Neural cell (in vitro differentiated cells): ENCODE data around the gene FGD5. TPM values are rescaled to one million over a fixed set of nuclear protein-coding genes. Genes with fewer than 3 reads are reported as not detected.

ENCODE experiments used
- H2AFZ ChIP-seq: fragments of 200-600, 300-800 bp; sonication (generic), shearing (Covaris generic); 2 replicates; pipeline ENCODE4 v1.6.0; 2014; ENCODE audit warnings: low read depth, mild to moderate bottlenecking, antibody characterized with exemption, low read length, moderate library complexity
- H3F3A ChIP-seq: fragments of 200-600 bp; shearing (Covaris generic); 2 replicates; pipeline ENCODE4 v1.6.1; 2016; ENCODE audit warnings: mild to moderate bottlenecking, moderate library complexity, mixed read lengths, antibody characterized with exemption, low read length; ENCODE audit not compliant: insufficient read depth, poor library complexity, severe bottlenecking
- H3K27ac ChIP-seq: fragments of 200-600, 300-800 bp; sonication (generic), shearing (Covaris generic); 2 replicates; pipeline ENCODE4 v1.5.1; 2014; ENCODE audit warnings: mild to moderate bottlenecking, low read length, moderate library complexity
- H3K27me3 ChIP-seq: fragments of 300-800, 200-600 bp; sonication (generic), shearing (Covaris generic); 2 replicates; pipeline ENCODE4 v1.6.0; 2014; ENCODE audit warnings: mild to moderate bottlenecking, low read depth, low read length, moderate library complexity; ENCODE audit not compliant: insufficient read depth
- H3K36me3 ChIP-seq: fragments of 300-800, 200-600 bp; sonication (generic), shearing (Covaris generic); 2 replicates; pipeline ENCODE4 v1.5.1; 2014; ENCODE audit warnings: mild to moderate bottlenecking, antibody characterized with exemption, low read length, moderate library complexity; ENCODE audit not compliant: insufficient read depth
- H3K4me2 ChIP-seq: fragments of 300-800, 200-600 bp; sonication (generic), shearing (Covaris generic); 2 replicates; pipeline ENCODE4 v1.6.0; 2014; ENCODE audit warnings: mild to moderate bottlenecking, low read length
- H3K4me3 ChIP-seq: fragments of 300-800, 200-600 bp; sonication (generic), shearing (Covaris generic); 2 replicates; pipeline ENCODE4 v1.5.1; 2014; ENCODE audit warnings: mild to moderate bottlenecking, low read length, moderate library complexity
- H3K79me2 ChIP-seq: fragments of 200-600 bp; shearing (Covaris generic); replicated peaks from 2 replicates; pipeline ENCODE4 v1.6.0; 2014; ENCODE audit warnings: mild to moderate bottlenecking, low read length, moderate library complexity; ENCODE audit not compliant: insufficient read depth
- H3K9ac ChIP-seq: fragments of 300-800, 200-600 bp; sonication (generic), shearing (Covaris generic); 2 replicates; pipeline ENCODE4 v1.6.1; 2016; ENCODE audit warnings: mild to moderate bottlenecking, low read length, mixed read lengths
- H3K9me2 ChIP-seq: fragments of 200-600 bp; shearing (Covaris generic); 2 replicates; pipeline ENCODE4 v1.6.1; 2016; ENCODE audit warnings: mild to moderate bottlenecking, low read length, mixed read lengths; ENCODE audit not compliant: insufficient read depth
- H3K9me3 ChIP-seq: fragments of 200-600, 300-800 bp; sonication (generic), shearing (Covaris generic); 2 replicates; pipeline ENCODE4 v1.6.1; 2016; ENCODE audit warnings: mild to moderate bottlenecking, mixed run types, low read length, moderate library complexity, mixed read lengths
- H4K20me1 ChIP-seq: fragments of 200-600 bp; shearing (Covaris generic); 2 replicates; pipeline ENCODE4 v1.6.1; 2016; ENCODE audit warnings: mild to moderate bottlenecking, mixed run types; ENCODE audit not compliant: insufficient read depth
- EP300 ChIP-seq: fragments of 450-650 bp; conservative IDR thresholded peaks from 2 replicates; pipeline ENCODE4 v1.6.1; 2014; ENCODE audit warnings: antibody characterized with exemption, mild to moderate bottlenecking, moderate library complexity; ENCODE audit not compliant: poor library complexity, severe bottlenecking
- EZH2 ChIP-seq: fragments of 200-600, 300-800 bp; shearing (Covaris generic), sonication (generic); IDR thresholded peaks from 2 replicates; pipeline ENCODE4 v1.6.1; 2014; ENCODE audit warnings: antibody characterized with exemption, low read length, borderline replicate concordance, mild to moderate bottlenecking; ENCODE audit not compliant: insufficient read depth, poor library complexity, severe bottlenecking
- MXI1 ChIP-seq: fragments of 450-650 bp; conservative IDR thresholded peaks from 2 replicates; pipeline ENCODE4 v1.6.1; 2014; ENCODE audit warnings: antibody characterized with exemption, mild to moderate bottlenecking; ENCODE audit not compliant: poor library complexity, severe bottlenecking
- POLR2AphosphoS5 ChIP-seq: IDR thresholded peaks from 2 replicates; pipeline ENCODE4 v1.6.1; 2012
- RAD21 ChIP-seq: fragments of 450-650 bp; conservative IDR thresholded peaks from 2 replicates; pipeline ENCODE4 v1.6.1; 2014; ENCODE audit warnings: antibody characterized with exemption, mild to moderate bottlenecking, moderate library complexity
- SMC3 ChIP-seq: fragments of 450-650 bp; conservative IDR thresholded peaks from 2 replicates; pipeline ENCODE4 v1.6.1; 2014; ENCODE audit warnings: antibody characterized with exemption, mild to moderate bottlenecking, moderate library complexity; ENCODE audit not compliant: poor library complexity
- TAF1 ChIP-seq: IDR thresholded peaks from 2 replicates; pipeline ENCODE4 v1.6.1; 2012; ENCODE audit warnings: low read depth
- polyA minus RNA-seq: library from RNA; depleted of rRNA, polyadenylated mRNA; stranded (reverse); fragments of >200 nt; gene quantifications from 2 replicates; pipeline ENCODE4 v1.2.3, GENCODE V29; 2014
- polyA plus RNA-seq: library from polyadenylated mRNA; depleted of rRNA; stranded (reverse); fragments of >200 nt; gene quantifications from 2 replicates; pipeline ENCODE4 v1.2.3, GENCODE V29; 2014
- TF ChIP-seq, protein P1 (sequence below): IDR thresholded peaks from 2 replicates; pipeline ENCODE4 v1.6.1; 2012; ENCODE audit warnings: borderline replicate concordance
- TF ChIP-seq, protein P2 (sequence below): fragments of 450-650 bp; IDR thresholded peaks from 2 replicates; pipeline ENCODE4 v1.5.1; 2014; ENCODE audit warnings: antibody characterized with exemption, mild to moderate bottlenecking, moderate library complexity; ENCODE audit not compliant: poor library complexity, severe bottlenecking

The FGD5 gene, protein sequence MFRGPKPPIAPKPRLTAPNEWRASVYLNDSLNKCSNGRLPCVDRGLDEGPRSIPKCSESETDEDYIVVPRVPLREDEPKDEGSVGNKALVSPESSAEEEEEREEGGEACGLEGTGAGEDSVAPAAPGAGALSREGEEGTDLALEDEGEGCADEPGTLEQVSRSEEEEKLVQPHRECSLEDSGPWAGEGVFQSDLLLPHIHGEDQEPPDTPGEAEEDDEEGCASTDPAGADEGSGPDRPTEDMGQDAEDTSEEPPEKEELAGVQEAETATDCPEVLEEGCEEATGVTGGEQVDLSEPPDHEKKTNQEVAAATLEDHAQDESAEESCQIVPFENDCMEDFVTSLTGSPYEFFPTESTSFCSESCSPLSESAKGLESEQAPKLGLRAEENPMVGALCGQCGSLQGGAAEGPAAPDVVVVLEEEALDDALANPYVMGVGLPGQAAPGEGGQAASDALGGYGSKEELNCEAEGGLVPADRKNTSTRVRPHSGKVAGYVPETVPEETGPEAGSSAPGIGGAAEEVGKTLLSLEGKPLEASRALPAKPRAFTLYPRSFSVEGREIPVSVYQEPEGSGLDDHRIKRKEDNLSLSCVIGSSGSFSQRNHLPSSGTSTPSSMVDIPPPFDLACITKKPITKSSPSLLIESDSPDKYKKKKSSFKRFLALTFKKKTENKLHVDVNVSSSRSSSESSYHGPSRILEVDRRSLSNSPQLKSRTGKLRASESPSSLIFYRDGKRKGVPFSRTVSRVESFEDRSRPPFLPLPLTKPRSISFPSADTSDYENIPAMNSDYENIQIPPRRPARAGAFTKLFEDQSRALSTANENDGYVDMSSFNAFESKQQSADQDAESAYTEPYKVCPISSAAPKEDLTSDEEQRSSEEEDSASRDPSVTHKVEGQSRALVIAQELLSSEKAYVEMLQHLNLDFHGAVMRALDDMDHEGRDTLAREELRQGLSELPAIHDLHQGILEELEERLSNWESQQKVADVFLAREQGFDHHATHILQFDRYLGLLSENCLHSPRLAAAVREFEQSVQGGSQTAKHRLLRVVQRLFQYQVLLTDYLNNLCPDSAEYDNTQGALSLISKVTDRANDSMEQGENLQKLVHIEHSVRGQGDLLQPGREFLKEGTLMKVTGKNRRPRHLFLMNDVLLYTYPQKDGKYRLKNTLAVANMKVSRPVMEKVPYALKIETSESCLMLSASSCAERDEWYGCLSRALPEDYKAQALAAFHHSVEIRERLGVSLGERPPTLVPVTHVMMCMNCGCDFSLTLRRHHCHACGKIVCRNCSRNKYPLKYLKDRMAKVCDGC (N-terminal part only)
- polyA plus RNA-seq (0.42 TPM in 1 of 2 replicates, not detected in the other), polyA minus RNA-seq (0.12 and 0.24 TPM in 2 replicates)

DNA sequence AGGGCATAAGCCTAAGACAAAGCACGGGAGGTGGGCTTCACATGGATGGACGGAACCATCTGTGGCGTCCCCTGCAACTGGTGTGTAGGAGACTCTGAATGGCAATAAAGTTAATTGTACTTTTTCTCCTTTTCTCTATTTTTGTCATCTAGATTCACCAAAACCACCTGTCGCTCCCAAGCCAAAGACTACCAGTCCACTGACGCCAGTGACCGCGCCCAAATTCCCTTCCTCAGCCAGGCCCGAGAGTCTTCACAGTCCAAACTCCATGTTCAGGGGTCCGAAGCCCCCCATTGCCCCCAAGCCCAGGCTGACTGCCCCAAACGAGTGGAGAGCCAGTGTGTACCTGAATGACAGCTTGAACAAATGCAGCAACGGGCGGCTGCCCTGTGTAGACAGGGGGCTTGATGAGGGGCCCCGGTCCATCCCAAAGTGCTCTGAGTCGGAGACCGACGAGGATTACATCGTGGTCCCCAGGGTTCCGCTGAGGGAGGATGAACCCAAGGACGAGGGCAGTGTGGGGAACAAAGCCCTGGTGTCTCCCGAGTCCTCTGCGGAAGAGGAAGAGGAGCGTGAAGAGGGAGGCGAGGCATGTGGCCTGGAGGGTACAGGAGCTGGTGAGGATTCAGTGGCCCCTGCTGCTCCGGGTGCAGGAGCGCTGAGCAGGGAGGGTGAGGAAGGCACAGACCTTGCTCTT is at the start of gene FGD5:
TSS of gene FGD5 (plus strand) at position 159 of the 697 bp plus-strand sequence. CDS start at position 269, 110 bp downstream.
- Histone ChIP-seq H3K36me3 (no peaks in the 10 kb centered on the region), H3K27ac (no peak within 1 kb of the TSS), H3K79me2 (no peaks in the 10 kb centered on the region), H3F3A (no peaks in the 10 kb centered on the region), H3K9me3 (no peaks in the 10 kb centered on the region), H3K9ac (no peak within 1 kb of the TSS), H3K4me2 (no peak within 1 kb of the TSS), H4K20me1 (no peaks in the 10 kb centered on the region), H3K27me3 (peaks cover 2% of the 10 kb centered on the region), H3K4me3 (no peak within 1 kb of the TSS), H2AFZ (no peak within 1 kb of the TSS), H3K9me2 (no peaks in the 10 kb centered on the region)
- no peak for TF ChIP-seq RAD21
- TF ChIP-seq MXI1: no peak
- TF ChIP-seq TAF1: no peak

DNA sequence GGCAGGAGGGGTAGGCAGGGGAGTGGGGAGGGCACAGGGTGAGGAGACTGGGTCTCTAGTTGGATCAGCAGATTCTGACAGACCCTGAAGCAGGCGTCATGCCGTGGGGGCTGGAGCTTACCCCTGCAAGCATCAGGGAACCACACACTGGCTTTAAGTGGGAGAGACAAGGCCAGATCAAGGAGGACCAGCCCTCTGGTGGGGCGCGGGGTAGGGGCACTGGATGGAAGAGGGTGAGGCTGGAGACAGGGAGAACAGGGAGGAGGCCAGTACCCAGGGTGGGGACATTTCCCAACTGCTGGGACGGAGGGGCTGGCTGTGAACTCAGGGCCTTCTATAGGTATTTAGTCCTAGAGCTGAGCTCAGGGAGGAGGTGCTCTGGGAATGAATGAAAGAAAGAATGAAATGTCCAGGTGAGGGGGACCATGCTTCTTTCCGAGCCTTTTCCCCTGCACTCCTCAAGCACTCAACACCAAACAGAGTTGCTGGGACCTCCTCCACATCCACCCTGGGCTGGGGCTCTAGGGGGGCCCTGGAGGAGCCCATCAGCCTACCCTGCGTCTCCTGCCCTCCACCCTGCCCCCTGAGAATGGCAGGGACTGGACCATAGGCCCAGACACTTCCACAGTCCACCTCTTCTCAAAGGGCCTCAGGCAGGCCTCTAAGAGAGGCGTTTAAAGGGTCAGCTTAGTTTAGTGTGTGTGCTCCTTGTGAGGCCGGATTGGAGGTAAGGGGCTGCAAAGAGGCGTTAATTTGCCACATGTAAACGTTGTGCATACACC is 49.0 kb upstream of the FGD5 start:
- Histone ChIP-seq H2AFZ (no peak overlapping the region), H3K27me3 (no peaks in the 10 kb centered on the region), H3K9me3 (no peaks in the 10 kb centered on the region), H3K27ac (no peak overlapping the region), H3K4me2 (no peak overlapping the region), H3K79me2 (no peaks in the 10 kb centered on the region), H3F3A (no peaks in the 10 kb centered on the region), H3K9ac (no peak overlapping the region), H3K4me3 (no peak overlapping the region), H3K9me2 (no peaks in the 10 kb centered on the region), H3K36me3 (no peaks in the 10 kb centered on the region), H4K20me1 (no peaks in the 10 kb centered on the region)
- TF ChIP-seq, protein P1, sequence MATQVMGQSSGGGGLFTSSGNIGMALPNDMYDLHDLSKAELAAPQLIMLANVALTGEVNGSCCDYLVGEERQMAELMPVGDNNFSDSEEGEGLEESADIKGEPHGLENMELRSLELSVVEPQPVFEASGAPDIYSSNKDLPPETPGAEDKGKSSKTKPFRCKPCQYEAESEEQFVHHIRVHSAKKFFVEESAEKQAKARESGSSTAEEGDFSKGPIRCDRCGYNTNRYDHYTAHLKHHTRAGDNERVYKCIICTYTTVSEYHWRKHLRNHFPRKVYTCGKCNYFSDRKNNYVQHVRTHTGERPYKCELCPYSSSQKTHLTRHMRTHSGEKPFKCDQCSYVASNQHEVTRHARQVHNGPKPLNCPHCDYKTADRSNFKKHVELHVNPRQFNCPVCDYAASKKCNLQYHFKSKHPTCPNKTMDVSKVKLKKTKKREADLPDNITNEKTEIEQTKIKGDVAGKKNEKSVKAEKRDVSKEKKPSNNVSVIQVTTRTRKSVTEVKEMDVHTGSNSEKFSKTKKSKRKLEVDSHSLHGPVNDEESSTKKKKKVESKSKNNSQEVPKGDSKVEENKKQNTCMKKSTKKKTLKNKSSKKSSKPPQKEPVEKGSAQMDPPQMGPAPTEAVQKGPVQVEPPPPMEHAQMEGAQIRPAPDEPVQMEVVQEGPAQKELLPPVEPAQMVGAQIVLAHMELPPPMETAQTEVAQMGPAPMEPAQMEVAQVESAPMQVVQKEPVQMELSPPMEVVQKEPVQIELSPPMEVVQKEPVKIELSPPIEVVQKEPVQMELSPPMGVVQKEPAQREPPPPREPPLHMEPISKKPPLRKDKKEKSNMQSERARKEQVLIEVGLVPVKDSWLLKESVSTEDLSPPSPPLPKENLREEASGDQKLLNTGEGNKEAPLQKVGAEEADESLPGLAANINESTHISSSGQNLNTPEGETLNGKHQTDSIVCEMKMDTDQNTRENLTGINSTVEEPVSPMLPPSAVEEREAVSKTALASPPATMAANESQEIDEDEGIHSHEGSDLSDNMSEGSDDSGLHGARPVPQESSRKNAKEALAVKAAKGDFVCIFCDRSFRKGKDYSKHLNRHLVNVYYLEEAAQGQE: no peak
- TF ChIP-seq RAD21 (no peak), POLR2AphosphoS5 (no peak), MXI1 (no peak), SMC3 (no peak), TAF1 (no peak), EZH2 (no peak), EP300 (no peak)
- TF ChIP-seq, protein P2, sequence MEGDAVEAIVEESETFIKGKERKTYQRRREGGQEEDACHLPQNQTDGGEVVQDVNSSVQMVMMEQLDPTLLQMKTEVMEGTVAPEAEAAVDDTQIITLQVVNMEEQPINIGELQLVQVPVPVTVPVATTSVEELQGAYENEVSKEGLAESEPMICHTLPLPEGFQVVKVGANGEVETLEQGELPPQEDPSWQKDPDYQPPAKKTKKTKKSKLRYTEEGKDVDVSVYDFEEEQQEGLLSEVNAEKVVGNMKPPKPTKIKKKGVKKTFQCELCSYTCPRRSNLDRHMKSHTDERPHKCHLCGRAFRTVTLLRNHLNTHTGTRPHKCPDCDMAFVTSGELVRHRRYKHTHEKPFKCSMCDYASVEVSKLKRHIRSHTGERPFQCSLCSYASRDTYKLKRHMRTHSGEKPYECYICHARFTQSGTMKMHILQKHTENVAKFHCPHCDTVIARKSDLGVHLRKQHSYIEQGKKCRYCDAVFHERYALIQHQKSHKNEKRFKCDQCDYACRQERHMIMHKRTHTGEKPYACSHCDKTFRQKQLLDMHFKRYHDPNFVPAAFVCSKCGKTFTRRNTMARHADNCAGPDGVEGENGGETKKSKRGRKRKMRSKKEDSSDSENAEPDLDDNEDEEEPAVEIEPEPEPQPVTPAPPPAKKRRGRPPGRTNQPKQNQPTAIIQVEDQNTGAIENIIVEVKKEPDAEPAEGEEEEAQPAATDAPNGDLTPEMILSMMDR: no peak
